Hematopoietic multipotent progenitor cell treated with erythropoietin and hydrocortisone succinate and interleukin-3 and kit ligand, for 17 days (in vitro differentiated cells): ENCODE results near the gene ITGB7.

Experiments
- DNase-seq: peaks from one replicate; pipeline ENCODE4 v3.0.0-alpha.2; 2015; ENCODE audit warnings: low spot score

The ITGB7 gene

GRCh38 chr12:53207042-53207441 is at the start of gene ITGB7:
Gene ITGB7, minus strand, starts transcription at chr12:53207251. Its CDS starts 6,808 bp downstream, at chr12:53200443.
- DNase-seq: no peak

DNA sequence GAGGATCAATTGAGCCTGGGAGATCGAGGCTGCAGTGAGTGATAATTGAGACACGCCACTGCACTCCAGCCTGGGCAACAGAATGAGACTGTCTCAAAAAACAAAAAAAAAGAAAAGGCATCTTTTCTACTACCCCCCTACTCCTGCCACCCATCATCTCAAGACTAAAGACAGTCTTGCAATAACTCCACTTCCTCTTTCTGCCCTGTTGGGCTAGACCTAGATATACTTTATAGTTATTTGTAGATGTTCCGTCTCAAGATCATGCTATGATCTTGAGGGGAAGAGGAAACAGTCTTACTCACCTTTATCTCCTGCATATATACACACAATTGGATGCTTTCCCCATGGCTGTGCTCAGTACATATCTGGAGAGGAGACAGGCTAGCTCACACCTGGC is 48.9 kb upstream of the ITGB7 start:
- DNase-seq: no peak

DNA sequence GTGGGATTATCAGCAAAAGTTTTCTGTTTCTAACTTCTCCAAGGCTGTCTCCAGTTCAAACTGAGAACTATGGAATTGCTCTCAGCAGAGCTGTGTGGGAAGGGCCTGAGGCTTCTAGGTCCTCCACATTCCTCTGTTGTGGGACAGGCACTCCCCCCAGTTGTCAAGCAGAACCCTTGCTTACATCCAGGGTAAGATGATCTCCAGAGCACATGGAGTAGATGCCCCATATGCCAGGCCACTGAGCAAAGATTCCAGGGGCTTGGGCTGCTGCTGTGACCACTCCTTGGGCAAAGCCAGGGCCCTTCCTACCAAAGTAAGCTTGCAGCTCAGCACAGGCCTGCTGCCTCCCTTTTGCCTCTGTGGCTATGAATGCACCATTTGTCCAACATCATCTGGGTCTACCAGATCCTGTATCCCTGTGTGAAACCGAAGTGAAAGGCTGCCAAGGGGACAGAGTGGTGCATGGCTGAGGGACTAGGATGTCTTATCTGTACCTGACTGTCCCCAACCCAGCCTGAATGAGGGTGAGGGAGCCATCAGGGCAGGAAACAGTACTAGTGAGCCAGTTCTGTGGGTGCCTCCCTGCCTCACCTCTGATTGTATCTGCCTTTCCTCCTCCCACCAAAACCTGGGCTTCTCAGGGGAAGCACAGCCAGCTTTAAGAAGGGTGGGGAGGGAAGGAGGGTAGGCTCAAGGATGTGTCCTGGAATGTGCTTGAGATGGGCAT is 47.9 kb upstream of the ITGB7 start:
- DNase-seq: no peak

GRCh38 chr12:53253298-53253697 is 46.2 kb upstream of the ITGB7 start:
- no peak for DNase-seq

DNA sequence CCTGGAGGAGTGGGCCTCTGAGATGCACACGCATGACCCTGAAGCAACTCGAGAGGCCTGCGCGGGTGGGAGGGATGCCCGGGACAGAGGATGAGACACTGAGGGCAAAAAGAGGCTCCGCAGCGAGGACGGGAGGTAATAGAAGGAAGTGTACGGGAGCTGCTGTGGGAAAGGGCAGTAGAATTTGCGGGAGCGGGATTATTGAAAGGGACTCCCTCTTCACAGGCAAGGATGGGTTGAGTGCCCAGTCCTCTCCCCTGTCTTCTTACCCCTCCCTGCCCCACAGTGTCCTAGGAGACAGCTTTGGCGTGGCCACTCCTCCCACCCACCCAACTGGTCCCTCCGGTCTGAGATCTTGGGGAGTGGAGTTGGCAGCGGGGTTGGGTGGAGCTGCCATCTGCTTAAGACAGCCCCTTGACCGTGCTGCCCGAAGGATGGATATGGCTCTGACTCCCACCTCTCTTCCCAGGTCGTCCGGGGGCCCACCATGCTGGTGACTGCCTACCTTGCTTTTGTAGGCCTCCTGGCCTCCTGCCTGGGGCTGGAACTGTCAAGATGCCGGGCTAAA is 45.4 kb upstream of the ITGB7 start:
- DNase-seq: no peak

- DNase-seq: peak; percentile 83
These were observed 44.7 kb upstream of the ITGB7 start for GRCh38 chr12:53251477-53252348.

GRCh38 chr12:53245286-53245685 is 38.2 kb upstream of the ITGB7 start:
- no peak for DNase-seq

GRCh38 chr12:53244337-53244736 is 37.3 kb upstream of the ITGB7 start:
- DNase-seq: no peak

- DNase-seq: no peak
These were observed 34.8 kb upstream of the ITGB7 start for GRCh38 chr12:53241623-53242412.

DNA sequence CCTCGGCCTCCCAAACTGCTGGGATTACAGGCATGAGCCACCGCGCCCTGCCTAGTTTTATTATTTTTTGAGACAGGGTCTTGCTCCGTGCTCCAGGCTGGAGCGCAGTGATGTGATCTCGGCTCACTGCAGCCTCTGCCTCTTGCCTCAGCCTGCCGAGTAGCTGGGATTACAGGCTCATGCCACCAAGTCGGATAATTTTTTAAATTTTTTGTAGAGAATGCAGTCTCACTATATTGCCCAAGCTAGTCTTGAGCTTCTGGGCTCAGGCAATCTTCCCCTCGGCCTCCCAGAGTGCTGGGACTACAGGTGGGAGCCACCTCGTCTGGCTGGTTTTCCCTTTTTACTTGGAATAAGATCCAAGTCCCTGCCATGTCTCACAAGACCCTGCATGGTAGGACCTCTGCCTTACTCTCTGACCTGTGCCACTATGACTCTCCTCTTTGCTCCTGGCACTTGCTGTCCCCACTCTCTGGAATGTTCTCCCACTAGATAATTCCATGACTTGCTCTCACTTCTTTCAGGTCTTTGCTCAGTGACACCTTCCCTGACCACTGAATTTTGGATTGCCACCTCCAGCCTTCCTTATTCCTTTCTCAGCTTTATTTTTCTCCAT is 32.7 kb upstream of the ITGB7 start:
- no peak for DNase-seq

GRCh38 chr12:53236443-53237111 is 29.5 kb upstream of the ITGB7 start:
- no peak for DNase-seq

GRCh38 chr12:53235742-53236442 is 28.8 kb upstream of the ITGB7 start:
- no peak for DNase-seq

DNA sequence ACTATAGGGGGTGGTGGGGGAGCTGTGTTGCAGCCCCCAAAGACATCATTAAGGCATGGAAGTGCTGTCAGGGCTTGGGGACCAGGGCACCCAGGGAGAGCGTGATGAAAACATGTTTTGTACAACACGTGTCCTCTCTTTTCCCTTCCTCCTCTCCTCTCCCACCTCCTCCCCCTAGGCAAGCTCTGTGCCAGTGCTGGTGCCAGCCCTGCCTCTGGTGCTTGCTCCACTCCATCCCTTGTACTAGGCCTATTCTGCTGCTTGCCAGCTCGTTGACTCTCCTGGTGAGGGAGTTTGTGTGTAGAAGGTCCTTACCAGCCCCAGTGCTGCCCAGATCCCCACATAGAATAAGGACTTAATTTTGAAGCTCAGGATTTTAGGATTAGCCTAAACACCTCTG is 28.1 kb upstream of the ITGB7 start:
- no peak for DNase-seq

DNA sequence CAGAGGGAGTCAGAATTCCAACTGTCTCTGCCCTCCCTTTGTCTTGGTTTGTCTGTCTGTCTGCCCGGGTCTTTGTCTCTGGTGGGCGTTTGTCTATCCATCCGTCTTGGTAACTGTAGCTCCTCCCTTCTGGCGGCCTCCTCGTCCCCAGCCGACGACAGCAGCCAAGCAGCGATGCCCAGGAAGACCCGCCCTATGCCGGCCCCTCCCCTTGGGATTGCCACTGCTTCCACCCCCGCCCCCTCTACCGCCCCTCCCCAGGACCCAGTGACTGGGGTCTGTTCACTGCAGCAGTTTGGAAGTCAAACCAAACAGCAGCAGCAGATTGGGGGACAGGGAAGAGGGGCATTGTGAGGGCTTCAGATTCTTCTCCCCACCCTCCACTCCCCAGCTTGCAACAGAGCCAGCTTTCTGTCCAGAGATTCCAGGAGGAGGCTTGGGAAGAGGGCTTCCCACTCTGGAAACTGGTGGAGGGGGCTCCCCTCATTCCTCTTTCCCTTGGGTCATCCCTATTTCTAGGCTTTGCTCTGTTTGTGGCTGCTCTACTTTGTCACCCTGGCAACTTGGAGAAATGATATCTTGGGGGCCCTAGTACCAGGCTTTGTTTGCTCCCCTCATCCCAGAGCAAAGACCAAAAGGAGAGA is 27.3 kb upstream of the ITGB7 start:
- DNase-seq: no peak

GRCh38 chr12:53233671-53234121 is 26.6 kb upstream of the ITGB7 start:
- DNase-seq: no peak

- DNase-seq: no peak
These were observed 25.8 kb upstream of the ITGB7 start for GRCh38 chr12:53232646-53233461.

DNA sequence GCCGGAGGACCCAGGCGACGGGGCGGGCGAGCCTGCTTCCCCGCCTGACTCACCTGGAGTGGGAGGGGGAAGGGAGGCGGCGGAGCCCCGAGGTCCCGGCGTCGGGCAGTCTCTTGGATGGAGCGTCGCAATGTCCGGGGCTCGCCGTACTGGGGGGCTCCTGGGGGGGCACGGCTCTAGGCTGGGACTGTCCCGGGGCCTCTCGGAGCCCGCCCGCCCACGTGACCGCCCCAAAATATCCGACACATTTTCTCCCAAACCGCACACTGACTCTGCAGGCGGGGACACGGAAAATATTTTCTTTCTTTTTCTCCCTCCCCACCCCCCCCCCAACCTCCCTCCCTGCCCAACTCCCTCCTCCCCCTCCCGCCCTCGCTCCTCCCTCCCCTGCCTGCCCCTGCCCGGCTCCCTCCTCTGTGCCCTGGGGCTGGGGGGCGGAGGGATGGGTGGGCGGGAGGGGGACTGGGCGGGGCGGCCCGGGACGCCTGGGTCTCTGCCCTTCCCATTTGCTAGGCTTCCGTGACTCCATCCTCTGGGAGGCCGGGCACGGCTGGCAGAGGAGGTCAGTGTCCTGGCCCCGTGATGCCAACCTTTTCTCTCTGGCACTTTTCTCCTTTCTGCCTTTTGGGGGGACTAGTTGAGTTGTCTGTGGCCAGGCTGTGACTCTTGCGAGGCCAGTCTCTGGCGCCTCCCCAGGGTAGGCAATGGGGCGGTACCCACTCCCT is 25.0 kb upstream of the ITGB7 start, which contains the start of gene RARG:
RARG (minus strand) TSS at position 289 of the 725 bp plus-strand sequence. CDS start 4,664 bp downstream, outside the sequence.
- peak; percentile 34 for DNase-seq

- no peak for DNase-seq
These were observed 24.5 kb upstream of the ITGB7 start for GRCh38 chr12:53231671-53231920.
